K562 (cell line): ENCODE measurements around the gene CACTIN. TPM values are rescaled to one million over a fixed set of nuclear protein-coding genes. Genes with fewer than 3 reads are reported as not detected.

Source experiments
- ATF6 ChIP-seq: sonication (generic); formaldehyde crosslinking; IDR thresholded peaks from 2 replicates; pipeline ENCODE4 v1.4.0; 2020; ENCODE audit warnings: mild to moderate bottlenecking, missing genetic modification reagents
- BRD9 ChIP-seq: fragments of 450-650 bp; IDR thresholded peaks from 2 replicates; pipeline ENCODE4 v1.6.1; 2018; ENCODE audit warnings: low read depth; ENCODE audit not compliant: partially characterized antibody
- CBX1 ChIP-seq: sonication (generic); IDR thresholded peaks from 2 replicates; pipeline ENCODE4 v1.6.1; 2016; ENCODE audit warnings: antibody characterized with exemption, low read depth, mild to moderate bottlenecking
- CHCHD3 ChIP-seq: fragments of 250-450 bp; sonication (Bioruptor Pico); IDR thresholded peaks from 2 replicates; pipeline ENCODE4 v2.1.2; 2022; ENCODE audit warnings: mild to moderate bottlenecking
- DMBX1 ChIP-seq: fragments of 250-450 bp; sonication (Bioruptor Pico); IDR thresholded peaks from 2 replicates; pipeline ENCODE4 v1.8.0; 2022; ENCODE audit warnings: inconsistent platforms, mild to moderate bottlenecking, moderate library complexity, borderline replicate concordance
- EZH2 ChIP-seq: IDR thresholded peaks from 2 replicates; pipeline ENCODE4 v1.6.1; 2012; ENCODE audit warnings: low read depth, mild to moderate bottlenecking, inconsistent platforms, low read length, borderline replicate concordance
- FOXP1 ChIP-seq: sonication (generic); formaldehyde crosslinking; IDR thresholded peaks from 2 replicates; pipeline ENCODE4 v1.8.0; 2022; ENCODE audit warnings: mild to moderate bottlenecking, missing genetic modification reagents
- HDAC1 ChIP-seq, 2 experiments: fragments of 450-650 bp; IDR thresholded peaks; 2 replicates each; pipeline ENCODE4 v1.6.1; 2016 to 2017; ENCODE audit warnings: inconsistent platforms in 1 of 2, mild to moderate bottlenecking in 1 of 2, moderate library complexity in 1 of 2
- KDM1A ChIP-seq, 2 experiments: fragments of 450-650 bp; IDR thresholded peaks; 2 replicates each; pipeline ENCODE4 v1.6.1; 2016; ENCODE audit warnings: mild to moderate bottlenecking in 2 of 2
- NBN ChIP-seq: fragments of 450-650 bp; IDR thresholded peaks from 2 replicates; pipeline ENCODE4 v1.6.1; 2016; ENCODE audit warnings: low read depth, mild to moderate bottlenecking
- NR0B1 ChIP-seq: fragments of 450-650 bp; IDR thresholded peaks from one replicate; pipeline ENCODE4 v1.6.1; 2018; ENCODE audit warnings: mild to moderate bottlenecking, moderate library complexity; ENCODE audit not compliant: partially characterized antibody
- NR2C2 ChIP-seq, 2 experiments: fragments of 200-800 bp in 1 of 2; sonication (Bioruptor generic) in 1 of 2; sonication (generic) in 1 of 2; formaldehyde crosslinking in 1 of 2; IDR thresholded peaks; 2 replicates each; pipeline versions ENCODE4 v1.6.1 to v1.8.0; 2016 to 2022; ENCODE audit warnings: mild to moderate bottlenecking in 1 of 2, missing compliant biosample characterization in 1 of 2, missing genetic modification characterization in 1 of 2, missing genetic modification reagents in 1 of 2
- PHF8 ChIP-seq: fragments of 200-600 bp; sonication (generic); IDR thresholded peaks from 2 replicates; pipeline ENCODE4 v1.6.1; 2012; ENCODE audit warnings: mixed run types, mild to moderate bottlenecking, inconsistent platforms, low read length, moderate library complexity, borderline replicate concordance
- SIX5 ChIP-seq, 2 experiments: IDR thresholded peaks; 2 replicates each; pipeline ENCODE4 v1.6.1; 2011; ENCODE audit warnings: low read length in 2 of 2, borderline replicate concordance in 1 of 2, low read depth in 1 of 2, mild to moderate bottlenecking in 1 of 2, moderate library complexity in 1 of 2; ENCODE audit not compliant: insufficient read depth in 1 of 2
- SNRNP70 ChIP-seq: fragments of 200-400 bp; formaldehyde crosslinking; optimal IDR thresholded peaks from 2 replicates; pipeline ENCODE3; 2017; ENCODE audit warnings: low read depth, low read length
- TAF1 ChIP-seq: IDR thresholded peaks from 2 replicates; pipeline ENCODE4 v1.6.1; 2011; ENCODE audit warnings: mild to moderate bottlenecking, low read length, moderate library complexity; ENCODE audit not compliant: insufficient read depth, control insufficient read depth, severe bottlenecking; ENCODE audit errors: extremely low read depth
- TBP ChIP-seq: optimal IDR thresholded peaks from 2 replicates; pipeline ENCODE3; 2011; ENCODE audit warnings: low read depth, low read length, improper control_type of control experiment
- WHSC1 ChIP-seq: IDR thresholded peaks from one replicate; pipeline ENCODE4 v1.6.1; 2012; ENCODE audit warnings: low read length, control low read depth, inconsistent platforms
- ZFX ChIP-seq: sonication (generic); formaldehyde crosslinking; IDR thresholded peaks from 2 replicates; pipeline ENCODE4 v1.8.0; 2022; ENCODE audit warnings: mild to moderate bottlenecking, missing genetic modification reagents, moderate library complexity
- ZNF24 ChIP-seq: fragments of 450-650 bp; IDR thresholded peaks from 2 replicates; pipeline ENCODE4 v1.6.1; 2016
- ZNF311 ChIP-seq: fragments of 250-450 bp; sonication (Bioruptor Pico); IDR thresholded peaks from 2 replicates; pipeline ENCODE4 v1.4.0; 2020; ENCODE audit warnings: mild to moderate bottlenecking, moderate library complexity
- ZNF830 ChIP-seq: fragments of 250-450 bp; sonication (Bioruptor Pico); IDR thresholded peaks from 2 replicates; pipeline ENCODE4 v1.5.0; 2021; ENCODE audit warnings: mild to moderate bottlenecking
- ZSCAN32 ChIP-seq: fragments of 450-650 bp; formaldehyde crosslinking; IDR thresholded peaks from 2 replicates; pipeline ENCODE4 v1.4.0; 2020; ENCODE audit warnings: mild to moderate bottlenecking, moderate library complexity
- polyA plus RNA-seq, 8 experiments: library from polyadenylated mRNA; depleted of rRNA in 4 of 8; stranded (reverse) in 5 of 8; unstranded in 3 of 8; fragments of >200 nt; fragmentation: Nextera tagmentation in 2 of 8; fragmentation: Illumina TruSeq in 1 of 8; extraction: Ambion mirVana in 2 of 8; extraction: Trizol in 1 of 8; gene quantifications; 2 replicates each; pipeline versions ENCODE4 v1.2.1 to v1.2.3, GENCODE V29; 2011 to 2014; ENCODE audit warnings: inconsistent platforms in 1 of 8, missing spikeins in 1 of 8
- total RNA-seq, 7 experiments: library from RNA; depleted of rRNA in 6 of 7; stranded (reverse); fragments of >200 nt in 6 of 7; fragmentation: Illumina TruSeq in 2 of 7; extraction: Trizol in 2 of 7; gene quantifications; 2 replicates each; pipeline versions ENCODE4 v1.2.1 to v1.2.3, GENCODE V29; 2011 to 2021; ENCODE audit warnings: low replicate concordance in 1 of 7

The CACTIN gene
- total and polyA plus RNA-seq, 9 of the 15 experiments (the other 6 are each of a cell fraction or from before 2014, with no cell fraction given) = 0.15 to 49.2 (median 15.0) TPM

GRCh38 chr19:3627351-3627723 is 747 bp upstream of the CACTIN start (continued):
- TF ChIP-seq TAF1 (no peak), PHF8 (no peak), ZSCAN32 (CRISPR knock-in tag) (no peak), DMBX1 (CRISPR knock-in tag) (no peak), WHSC1 (no peak), ZNF830 (CRISPR knock-in tag) (no peak), NR0B1 (no peak), TBP (no peak), SIX5 (IDR thresholded peaks at IDR 0.05; ENCODE audit: borderline replicate concordance in 1 of 2, insufficient read depth in 1 of 2, low read depth in 1 of 2, low read length in 2 of 2) (no peak), NR2C2 (CRISPR knock-in tag; IDR thresholded peaks at IDR 0.05) (no peak), NR2C2 (tag; IDR thresholded peaks at IDR 0.05) (0 out of 2 replicates have a peak, but pooled peaks have one; percentile 15), ZNF311 (CRISPR knock-in tag) (no peak), HDAC1 (IDR thresholded peaks at IDR 0.05) (peak; percentile 41 to 72; a peak in 2 of 4 replicates), CHCHD3 (CRISPR knock-in tag) (no peak), KDM1A (IDR thresholded peaks at IDR 0.05) (peak; percentile 94 to 98), CBX1 (peak; percentile 100), ZNF24 (0 out of 2 replicates have a peak, but pooled peaks have one; percentile 41), NBN (0 out of 2 replicates have a peak, but pooled peaks have one; percentile 23), SNRNP70 (no peak), EZH2 (no peak), BRD9 (peak; percentile 77), ZFX (CRISPR knock-in tag) (no peak), ATF6 (CRISPR knock-in tag) (0 out of 2 replicates have a peak, but pooled peaks have one; percentile 25), FOXP1 (CRISPR knock-in tag) (no peak)
